H1 (cell line): ENCODE measurements around the gene CCDC148. TPM values are rescaled to one million over a fixed set of nuclear protein-coding genes. Genes with fewer than 3 reads are reported as not detected.

ENCODE experiments used
- CTCF ChIA-PET: fragments of 300-600 bp; sonication (Branson Sonifier 250); formaldehyde crosslinking; loops from one replicate; lab custom pipeline; 2021; ENCODE audit not compliant: partially characterized antibody; lab: Charles Lee
- POLR2A ChIA-PET: fragments of 300-600 bp; sonication (Branson Sonifier 250); formaldehyde crosslinking; loops from one replicate; lab custom pipeline; 2021; ENCODE audit warnings: inconsistent platforms; ENCODE audit not compliant: partially characterized antibody; lab: Charles Lee
- DNase-seq, 2 experiments: peaks; one replicate each; pipeline versions ENCODE4 v3.0.0 to v3.0.0-alpha.2; 2010 to 2022; ENCODE audit warnings: low spot score in 2 of 2, low read depth in 1 of 2, mixed read lengths in 1 of 2
- FAIRE-seq: peaks from 2 replicates; lab custom pipeline; 2011; peaks lifted over from hg19 to GRCh38; lab: Jason Lieb, UNC
- H2AFZ ChIP-seq: 2 replicates; pipeline ENCODE4 v1.8.1; 2012; ENCODE audit warnings: low read length, inconsistent platforms
- H2AK5ac ChIP-seq: 2 replicates; pipeline ENCODE4 v1.6.1; 2013; ENCODE audit warnings: low read depth, low read length
- H2BK120ac ChIP-seq: replicated peaks from 2 replicates; pipeline ENCODE3; 2013; ENCODE audit warnings: low read depth, low read length, inconsistent platforms
- H2BK12ac ChIP-seq: 2 replicates; pipeline ENCODE4 v1.6.1; 2013; ENCODE audit warnings: low read depth, low read length
- H2BK15ac ChIP-seq: 2 replicates; pipeline ENCODE4 v1.6.1; 2013; ENCODE audit warnings: low read length
- H2BK20ac ChIP-seq: 2 replicates; pipeline ENCODE4 v1.6.1; 2013; ENCODE audit warnings: low read length
- H2BK5ac ChIP-seq: 2 replicates; pipeline ENCODE4 v1.6.1; 2013; ENCODE audit warnings: low read depth, low read length
- H3K14ac ChIP-seq: 2 replicates; pipeline ENCODE4 v1.6.1; 2013; ENCODE audit warnings: inconsistent platforms; ENCODE audit not compliant: insufficient read length
- H3K18ac ChIP-seq: 2 replicates; pipeline ENCODE4 v1.6.1; 2013; ENCODE audit warnings: low read length; ENCODE audit errors: extremely low read depth
- H3K23ac ChIP-seq: 2 replicates; pipeline ENCODE4 v1.6.1; 2013; ENCODE audit warnings: inconsistent platforms; ENCODE audit not compliant: insufficient read length
- H3K23me2 ChIP-seq: 2 replicates; pipeline ENCODE4 v1.6.1; 2013; ENCODE audit warnings: low read depth, low read length
- H3K27ac ChIP-seq: 2 replicates; pipeline ENCODE4 v1.6.1; 2011; ENCODE audit warnings: low read depth, low read length, inconsistent platforms
- H3K27me3 ChIP-seq, 4 experiments: replicated peaks in 1 of 4; 1 replicate in 1 of 4; 2 replicates in 3 of 4; pipeline versions ENCODE4 v1.6.1 to v1.8.1; 2011 to 2013; ENCODE audit warnings: low read length in 3 of 4, mild to moderate bottlenecking in 3 of 4, inconsistent platforms in 2 of 4, mixed read lengths in 2 of 4, moderate library complexity in 1 of 4; ENCODE audit not compliant: control insufficient read depth in 3 of 4, insufficient read depth in 3 of 4; ENCODE audit errors: extremely low read depth in 1 of 4
- H3K36me3 ChIP-seq, 4 experiments: 2 replicates each; pipeline versions ENCODE4 v1.6.1 to v1.8.1; 2011 to 2013; ENCODE audit warnings: mild to moderate bottlenecking in 4 of 4, low read length in 3 of 4, moderate library complexity in 2 of 4, control low read depth in 1 of 4, inconsistent platforms in 1 of 4; ENCODE audit not compliant: insufficient read depth in 4 of 4, control insufficient read depth in 2 of 4
- H3K4ac ChIP-seq: replicated peaks from 2 replicates; pipeline ENCODE3; 2013; ENCODE audit warnings: low read length, low read depth, mixed read lengths, inconsistent platforms; ENCODE audit not compliant: insufficient read length
- H3K4me1 ChIP-seq, 4 experiments: replicated peaks in 1 of 4; 1 replicate in 1 of 4; 2 replicates in 3 of 4; pipeline versions ENCODE4 v1.6.1 to v1.8.1; 2011 to 2013; ENCODE audit warnings: low read length in 3 of 4, inconsistent platforms in 2 of 4, mixed read lengths in 1 of 4; ENCODE audit not compliant: insufficient read depth in 4 of 4, control insufficient read depth in 3 of 4
- H3K4me2 ChIP-seq, 2 experiments: 2 replicates each; pipeline versions ENCODE4 v1.6.1 to v1.8.1; 2011 to 2013; ENCODE audit warnings: low read depth in 2 of 2, low read length in 2 of 2, control low read depth in 1 of 2, inconsistent platforms in 1 of 2, mild to moderate bottlenecking in 1 of 2; ENCODE audit not compliant: insufficient read depth in 1 of 2
- H3K4me3 ChIP-seq, 4 experiments: fragments of 200-600, 300-600 bp in 1 of 4; sonication (generic), shearing (Covaris generic), sonication (Bioruptor Twin) in 1 of 4; 2 replicates each; pipeline versions ENCODE4 v1.5.1 to v1.8.1; 2011 to 2016; ENCODE audit warnings: low read length in 4 of 4, low read depth in 3 of 4, control low read depth in 2 of 4, inconsistent platforms in 2 of 4, mild to moderate bottlenecking in 2 of 4, mixed read lengths in 1 of 4, moderate library complexity in 1 of 4; ENCODE audit not compliant: insufficient read depth in 2 of 4; ENCODE audit errors: extremely low read depth in 1 of 4
- H3K56ac ChIP-seq: replicated peaks from 2 replicates; pipeline ENCODE3; 2013; ENCODE audit warnings: low read depth, mild to moderate bottlenecking, mixed read lengths, low read length, inconsistent platforms; ENCODE audit not compliant: insufficient read length
- H3K79me1 ChIP-seq: 2 replicates; pipeline ENCODE4 v1.6.1; 2013; ENCODE audit warnings: low read depth, low read length, control low read depth
- H3K79me2 ChIP-seq, 2 experiments: 2 replicates each; pipeline versions ENCODE4 v1.6.1 to v1.8.1; 2012 to 2013; ENCODE audit warnings: low read length in 2 of 2, mild to moderate bottlenecking in 2 of 2, inconsistent platforms in 1 of 2; ENCODE audit not compliant: insufficient read depth in 2 of 2, control insufficient read depth in 1 of 2
- H3K9ac ChIP-seq, 4 experiments: replicated peaks in 1 of 4; 1 replicate in 1 of 4; 2 replicates in 3 of 4; pipeline versions ENCODE4 v1.6.1 to v1.8.1; 2011 to 2013; ENCODE audit warnings: low read depth in 3 of 4, low read length in 3 of 4, control low read depth in 2 of 4, mild to moderate bottlenecking in 2 of 4, moderate library complexity in 2 of 4, inconsistent platforms in 1 of 4; ENCODE audit errors: extremely low read depth in 1 of 4
- H3K9me3 ChIP-seq, 2 experiments: 2 replicates each; pipeline versions ENCODE4 v1.6.1 to v1.8.1; 2012 to 2013; ENCODE audit warnings: mild to moderate bottlenecking in 2 of 2, moderate library complexity in 2 of 2, control low read depth in 1 of 2, inconsistent platforms in 1 of 2, low read depth in 1 of 2, low read length in 1 of 2, mixed read lengths in 1 of 2; ENCODE audit not compliant: insufficient read depth in 2 of 2
- H4K20me1 ChIP-seq, 2 experiments: replicated peaks in 1 of 2; 2 replicates each; pipeline versions ENCODE3 to v1.8.1; 2011 to 2013; ENCODE audit warnings: inconsistent platforms in 2 of 2, low read length in 2 of 2, mild to moderate bottlenecking in 1 of 2; ENCODE audit not compliant: insufficient read depth in 2 of 2, control insufficient read depth in 1 of 2
- H4K5ac ChIP-seq: 2 replicates; pipeline ENCODE4 v1.6.1; 2013; ENCODE audit warnings: low read length, low read depth, mixed read lengths, inconsistent platforms; ENCODE audit not compliant: insufficient read length
- H4K8ac ChIP-seq: 2 replicates; pipeline ENCODE4 v1.8.0; 2013; ENCODE audit warnings: mild to moderate bottlenecking, moderate library complexity, low read length, inconsistent platforms; ENCODE audit not compliant: insufficient read depth; ENCODE audit errors: extremely low read depth
- H4K91ac ChIP-seq: replicated peaks from 2 replicates; pipeline ENCODE3; 2013; ENCODE audit warnings: low read length, mixed read lengths, inconsistent platforms; ENCODE audit not compliant: insufficient read length
- ASH2L ChIP-seq: fragments of 200-600, 300-600 bp; sonication (generic); IDR thresholded peaks from one replicate; pipeline ENCODE4 v1.7.1; 2017; ENCODE audit warnings: low read length
- CHD1 ChIP-seq: IDR thresholded peaks from 2 replicates; pipeline ENCODE4 v1.6.1; 2012; ENCODE audit warnings: low read depth, low read length, improper control_type of control experiment
- JUND ChIP-seq: IDR thresholded peaks from 2 replicates; pipeline ENCODE4 v1.6.1; 2011; ENCODE audit warnings: mild to moderate bottlenecking, improper control_type of control experiment, low read length
- KDM5A ChIP-seq: fragments of 200-600 bp; IDR thresholded peaks from 2 replicates; pipeline ENCODE4 v1.7.1; 2012; ENCODE audit warnings: mild to moderate bottlenecking, low read length, inconsistent platforms, mixed read lengths
- MAFK ChIP-seq: IDR thresholded peaks from 2 replicates; pipeline ENCODE4 v1.6.1; 2012; ENCODE audit warnings: low read depth, mild to moderate bottlenecking, improper control_type of control experiment, low read length
- MAX ChIP-seq: IDR thresholded peaks from 2 replicates; pipeline ENCODE4 v1.6.1; 2012; ENCODE audit warnings: inconsistent platforms
- RFX5 ChIP-seq: IDR thresholded peaks from 2 replicates; pipeline ENCODE4 v1.6.1; 2011; ENCODE audit warnings: low read depth, low read length, improper control_type of control experiment, borderline replicate concordance
- TBP ChIP-seq: IDR thresholded peaks from 2 replicates; pipeline ENCODE4 v1.6.1; 2011; ENCODE audit warnings: low read depth, low read length, improper control_type of control experiment
- WGBS, 2 experiments: shearing (Covaris generic) in 1 of 2; methylation state at CpG; one replicate each; pipeline versions ENCODE4 v1.1.6 to v1.1.7; 2013 to 2015; ENCODE audit warnings: low lambda C conversion rate in 2 of 2, mixed read lengths in 2 of 2, inconsistent platforms in 1 of 2, low coverage in 1 of 2, missing lambda C conversion rate in 1 of 2; ENCODE audit not compliant: insufficient replicate concordance in 2 of 2, insufficient coverage in 1 of 2, insufficient read length in 1 of 2; ENCODE audit errors: extremely low coverage in 1 of 2, missing lambda C conversion rate in 1 of 2; 5-methylcytosine and 5-hydroxymethylcytosine counted together
- polyA plus RNA-seq, 7 experiments: library from polyadenylated mRNA; depleted of rRNA in 3 of 7; stranded (reverse) in 5 of 7; unstranded in 2 of 7; fragments of >200 nt in 5 of 7; fragments of 200-250 nt in 2 of 7; gene quantifications; 1 replicate in 5 of 7; 2 replicates in 1 of 7; 4 replicates in 1 of 7; pipeline versions ENCODE4 v1.2.1 to v1.2.3, GENCODE V29; 2011 to 2013; ENCODE audit warnings: missing spikeins in 2 of 7, mixed read lengths in 2 of 7
- total RNA-seq: library from RNA; stranded (reverse); fragmentation: NEBNext Ultra II Directional; extraction: Animal tissue kit (Norgen Biotek cat#: 25700); gene quantifications from 2 replicates; pipeline ENCODE4 v1.2.1, GENCODE V29; 2021

Gene CCDC148
- total and polyA plus RNA-seq, 2 of the 8 experiments (the other 6 are each of a cell fraction or from before 2014, with no cell fraction given), result 0.45 to 1.3 TPM

- H3K4me1 ChIP-seq, result peaks cover 0 to 8% (median under 1%) of the 10 kb centered on the region in 4 experiments; a peak in 1 of 7 replicates
- H3K36me3 ChIP-seq, result no peaks in the 10 kb centered on the region
- H4K8ac ChIP-seq, result no peak overlapping the region
- DNase-seq (no peak), FAIRE-seq (no peak)
- H3K18ac ChIP-seq, result no peak overlapping the region
- H3K9me3 ChIP-seq, result no peaks in the 10 kb centered on the region
- no peaks in the 10 kb centered on the region for H3K79me1 ChIP-seq
- no peak overlapping the region for H3K27ac ChIP-seq
- no peak overlapping the region for H3K4ac ChIP-seq
- no peak overlapping the region for H3K4me3 ChIP-seq
- H3K56ac ChIP-seq, result no peak overlapping the region
- no peak overlapping the region for H3K23ac ChIP-seq
- no peaks in the 10 kb centered on the region for H3K23me2 ChIP-seq
- no peak overlapping the region for H2AK5ac ChIP-seq
- ChIA-PET CTCF (no interaction called here), POLR2A (no interaction called here)
- H3K14ac ChIP-seq, result no peak overlapping the region
- H3K9ac ChIP-seq, result no peak overlapping the region
- H2BK15ac ChIP-seq, result no peak overlapping the region
- no peak overlapping the region for H4K91ac ChIP-seq
- no peak overlapping the region for H2AFZ ChIP-seq
- H2BK120ac ChIP-seq, result no peak overlapping the region
- H4K5ac ChIP-seq, result no peak overlapping the region
- H3K79me2 ChIP-seq, result no peaks in the 10 kb centered on the region
- WGBS, 2 experiments, result 58% methylated on average over 1 of the region's 1 CpG; no CpG with 5 or more reads in 1 of the 2 experiments
- H2BK5ac ChIP-seq, result no peak overlapping the region
- no peaks in the 10 kb centered on the region for H4K20me1 ChIP-seq
- H2BK12ac ChIP-seq, result no peak overlapping the region
- H2BK20ac ChIP-seq, result no peak overlapping the region
- no peak for TF ChIP-seq MAFK
- TF ChIP-seq KDM5A, result no peak
- TF ChIP-seq CHD1, result no peak
- TF ChIP-seq RFX5, result no peak
- TF ChIP-seq TBP, result no peak
- no peak for TF ChIP-seq JUND
- TF ChIP-seq MAX, result no peak
- no peak for TF ChIP-seq ASH2L
- TF ChIP-seq, all 59 proteins: peak for 0
- no peaks in the 10 kb centered on the region for H3K27me3 ChIP-seq
- no peak overlapping the region for H3K4me2 ChIP-seq
Observed at GRCh38 chr2:158184001-158184400, 272.6 kb downstream of the CCDC148 start.
